ENCODE results near the gene PAX2. TPM values are rescaled to one million over a fixed set of nuclear protein-coding genes. Genes with fewer than 3 reads are reported as not detected.

PAX2 gene
- total RNA-seq, 2 donors from 2014 or later: 0.93 to 0.99 TPM

- Mint-ChIP-seq H3K4me1 (peaks cover 3% of the 10 kb centered on the region), H3K9me3 (no peaks in the 10 kb centered on the region), H3K4me3 (no peak overlapping the region), H3K27me3 (ENCODE audit: insufficient read depth) (peaks cover 87% of the 10 kb centered on the region), H3K36me3 (ENCODE audit: low read depth) (no peaks in the 10 kb centered on the region), H3K27ac (no peak overlapping the region)
- WGBS, 2 experiments (ENCODE audit: insufficient coverage in 1 of 2, insufficient read length in 1 of 2): 85% methylated on average over 4 to 6 of the region's 6 CpGs
- no peaks in the 10 kb centered on the region for H3K36me3 ChIP-seq (ENCODE audit: control insufficient read depth, insufficient read depth, low read length)
- H3K27ac ChIP-seq (ENCODE audit: low read depth, low read length): no peak overlapping the region
- no peak overlapping the region for H3K4me3 ChIP-seq (ENCODE audit: low read length)
- DNase-seq: no peak
- no peak overlapping the region for H3K9ac ChIP-seq (ENCODE audit: extremely low read depth, low read length, poor library complexity, severe bottlenecking)
- peaks cover 66% of the 10 kb centered on the region for H3K27me3 ChIP-seq (ENCODE audit: control insufficient read depth, insufficient read depth, low read length, poor library complexity, severe bottlenecking)
- no peak for TF ChIP-seq CTCF (conservative IDR thresholded peaks at IDR 0.05)
- no peaks in the 10 kb centered on the region for H3K9me3 ChIP-seq (ENCODE audit: control insufficient read depth, low read length)
- peaks cover 3% of the 10 kb centered on the region for H3K4me1 ChIP-seq (ENCODE audit: control insufficient read depth, insufficient read depth, low read length)
Measured at GRCh38 chr10:100707261-100707848, 38.0 kb upstream of the PAX2 start.

- no peak for DNase-seq
- Mint-ChIP-seq H3K36me3 (ENCODE audit: low read depth) (no peaks in the 10 kb centered on the region), H3K27me3 (ENCODE audit: insufficient read depth) (peaks cover 99% of the 10 kb centered on the region), H3K27ac (no peak overlapping the region), H3K9me3 (no peaks in the 10 kb centered on the region), H3K4me1 (peaks cover 3% of the 10 kb centered on the region), H3K4me3 (peak overlapping the region; percentile 38)
- H3K4me1 ChIP-seq (ENCODE audit: control insufficient read depth, insufficient read depth, low read length): peaks cover 3% of the 10 kb centered on the region
- peak overlapping the region; percentile 9 for H3K4me3 ChIP-seq (ENCODE audit: low read length)
- no peak for TF ChIP-seq CTCF (conservative IDR thresholded peaks at IDR 0.05)
- no peaks in the 10 kb centered on the region for H3K36me3 ChIP-seq (ENCODE audit: control insufficient read depth, insufficient read depth, low read length)
- peak overlapping the region; percentile 53 for H3K27ac ChIP-seq (ENCODE audit: low read depth, low read length)
- peaks cover 87% of the 10 kb centered on the region for H3K27me3 ChIP-seq (ENCODE audit: control insufficient read depth, insufficient read depth, low read length, poor library complexity, severe bottlenecking)
- H3K9ac ChIP-seq (ENCODE audit: extremely low read depth, low read length, poor library complexity, severe bottlenecking): no peak overlapping the region
- no peaks in the 10 kb centered on the region for H3K9me3 ChIP-seq (ENCODE audit: control insufficient read depth, low read length)
- WGBS, 2 experiments (ENCODE audit: insufficient coverage in 1 of 2, insufficient read length in 1 of 2): 33 to 44% methylated on average over 9 to 26 of the region's 26 CpGs
Measured at GRCh38 chr10:100709146-100710082, 36.0 kb upstream of the PAX2 start.

- Histone ChIP-seq H3K4me3 (ENCODE audit: low read length) (peak overlapping the region; percentile 9), H3K4me1 (ENCODE audit: control insufficient read depth, insufficient read depth, low read length) (peaks cover 3% of the 10 kb centered on the region), H3K9me3 (ENCODE audit: control insufficient read depth, low read length) (no peaks in the 10 kb centered on the region), H3K27ac (ENCODE audit: low read depth, low read length) (no peak overlapping the region), H3K9ac (ENCODE audit: extremely low read depth, low read length, poor library complexity, severe bottlenecking) (no peak overlapping the region), H3K27me3 (ENCODE audit: control insufficient read depth, insufficient read depth, low read length, poor library complexity, severe bottlenecking) (peaks cover 96% of the 10 kb centered on the region), H3K36me3 (ENCODE audit: control insufficient read depth, insufficient read depth, low read length) (no peaks in the 10 kb centered on the region)
- 0 to 10% methylated on average over 1 to 48 of the region's 48 CpGs for WGBS, 2 experiments (ENCODE audit: insufficient coverage in 1 of 2, insufficient read length in 1 of 2)
- peaks cover 3% of the 10 kb centered on the region for H3K4me1 Mint-ChIP-seq
- DNase-seq: peak; percentile 73
- H3K36me3 Mint-ChIP-seq (ENCODE audit: low read depth): no peaks in the 10 kb centered on the region
- no peak for TF ChIP-seq CTCF (conservative IDR thresholded peaks at IDR 0.05)
- H3K27me3 Mint-ChIP-seq (ENCODE audit: insufficient read depth): peaks cover 100% of the 10 kb centered on the region
- peak overlapping the region; percentile 38 for H3K4me3 Mint-ChIP-seq
- H3K9me3 Mint-ChIP-seq: no peaks in the 10 kb centered on the region
- no peak overlapping the region for H3K27ac Mint-ChIP-seq
Measured at GRCh38 chr10:100710151-100710871, 35.1 kb upstream of the PAX2 start.

Measured in endodermal cell (in vitro differentiated cells).